Measurements from ENCODE around the gene TRIM24.
A peak's percentile ranks its signal among the peaks of the same experiment; 100 is the strongest.
"Not testable (repeated sequence)": the region's sequence is repeated elsewhere in the genome, so short reads cannot be mapped to it uniquely, and the experiment has no call there.

TRIM24 gene

DNA sequence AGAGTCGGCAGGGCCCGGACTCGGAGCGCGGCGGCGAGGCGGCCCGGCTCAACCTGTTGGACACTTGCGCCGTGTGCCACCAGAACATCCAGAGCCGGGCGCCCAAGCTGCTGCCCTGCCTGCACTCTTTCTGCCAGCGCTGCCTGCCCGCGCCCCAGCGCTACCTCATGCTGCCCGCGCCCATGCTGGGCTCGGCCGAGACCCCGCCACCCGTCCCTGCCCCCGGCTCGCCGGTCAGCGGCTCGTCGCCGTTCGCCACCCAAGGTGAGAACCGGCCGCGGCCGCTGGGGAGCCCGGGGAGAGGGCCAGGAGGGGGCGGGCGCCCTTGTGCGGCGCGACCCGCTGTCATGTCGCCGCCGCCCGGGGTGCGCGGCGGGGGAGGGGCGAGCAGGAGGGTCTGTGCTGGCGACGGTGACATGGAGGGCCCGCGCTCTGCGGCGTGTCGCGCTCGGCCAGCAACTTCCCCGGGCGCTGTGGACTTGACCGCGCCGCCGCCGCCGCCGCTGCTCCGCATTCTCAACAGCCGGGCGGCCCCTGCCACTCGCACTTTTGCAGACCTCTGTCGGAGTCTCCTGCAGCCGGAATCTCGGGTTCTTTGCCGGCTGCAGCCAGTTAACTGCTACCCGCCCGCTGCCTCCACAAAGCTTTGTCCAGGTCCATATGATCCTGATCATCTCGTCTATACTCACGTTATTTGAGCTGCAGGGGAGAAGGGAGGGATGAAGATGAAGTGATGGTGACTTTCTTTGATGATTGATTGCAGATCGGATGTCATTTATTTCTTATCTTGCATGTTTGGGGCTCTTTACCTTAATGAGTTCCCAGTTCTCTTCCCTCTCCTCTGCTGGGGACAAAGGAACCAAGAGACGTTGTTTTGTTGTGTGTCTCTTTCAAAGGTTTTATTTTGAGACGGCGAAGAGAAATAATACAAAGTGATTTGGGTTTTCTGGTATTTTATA is 869 bp downstream of the TRIM24 start:
- peak; percentile 74 for DNase-seq (ENCODE audit: low spot score)

GRCh38 chr7:138463291-138463618 is 3.2 kb downstream of the TRIM24 start:
- not testable (repeated sequence) for DNase-seq (ENCODE audit: low spot score)

DNA sequence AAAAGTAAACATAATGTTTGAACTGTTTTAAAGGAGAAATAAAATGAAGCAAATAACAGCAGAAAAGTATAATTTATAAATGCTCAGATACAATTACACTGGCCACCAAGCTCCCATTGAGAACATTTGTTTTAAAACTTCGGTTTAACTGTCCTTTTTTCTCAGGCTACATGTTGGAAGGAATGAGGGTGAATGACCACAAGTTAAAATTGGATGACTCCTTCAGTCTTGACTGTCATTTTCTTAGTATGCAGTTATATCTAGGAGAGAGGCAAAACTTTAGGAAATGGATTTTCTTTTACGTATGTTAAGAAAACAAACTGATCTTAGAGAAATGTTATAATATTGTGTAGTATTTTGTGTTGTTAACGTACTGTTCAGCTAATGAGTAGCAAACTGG is 5.0 kb downstream of the TRIM24 start:
- no peak for DNase-seq (ENCODE audit: low spot score)

- DNase-seq (ENCODE audit: low spot score): not testable (repeated sequence)
These were observed 6.2 kb downstream of the TRIM24 start for GRCh38 chr7:138466069-138466756.

DNA sequence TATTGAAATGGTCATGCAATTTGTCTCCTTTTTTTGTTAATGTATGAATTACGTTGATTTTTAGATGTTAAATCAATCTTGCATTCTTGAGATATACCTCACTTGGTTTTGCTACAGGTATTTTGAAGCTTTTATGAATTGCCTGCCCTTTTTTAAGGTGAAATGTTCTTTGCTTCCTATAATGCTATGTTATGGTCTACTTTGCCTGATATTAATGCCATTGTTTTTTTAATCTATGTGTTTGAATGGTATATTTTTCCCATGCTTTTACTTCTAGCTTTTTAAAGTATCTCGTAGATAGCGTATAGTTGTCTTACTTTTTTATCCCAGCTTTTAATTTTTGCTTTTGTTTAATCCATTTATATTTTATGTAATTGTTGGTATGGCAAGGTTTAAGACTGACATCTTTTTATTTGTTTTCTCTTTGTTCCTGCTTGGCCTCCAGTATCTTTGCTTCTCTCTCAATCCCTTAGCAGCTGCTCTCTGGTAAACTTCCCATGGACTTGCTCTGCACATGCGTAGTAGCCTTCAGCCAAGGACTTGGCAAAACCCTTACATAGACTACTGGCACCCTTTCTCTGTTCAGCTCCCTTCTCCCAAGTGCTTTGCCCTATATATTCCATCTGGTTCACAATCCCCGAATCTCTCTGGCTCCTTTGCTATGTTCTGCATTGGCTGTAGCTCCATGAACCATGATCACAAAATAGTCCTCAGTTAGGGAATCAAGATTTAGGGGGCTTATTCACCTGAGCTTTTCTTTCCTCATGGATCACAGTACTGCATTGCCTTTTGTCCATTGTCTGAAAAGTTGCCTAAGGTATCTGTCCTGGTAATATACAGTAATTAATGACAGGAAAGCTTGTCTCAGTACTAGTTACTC is 8.4 kb downstream of the TRIM24 start:
- no peak for DNase-seq (ENCODE audit: low spot score)

GRCh38 chr7:138470391-138471157 is 10.5 kb downstream of the TRIM24 start:
- DNase-seq (ENCODE audit: low spot score): no peak

DNA sequence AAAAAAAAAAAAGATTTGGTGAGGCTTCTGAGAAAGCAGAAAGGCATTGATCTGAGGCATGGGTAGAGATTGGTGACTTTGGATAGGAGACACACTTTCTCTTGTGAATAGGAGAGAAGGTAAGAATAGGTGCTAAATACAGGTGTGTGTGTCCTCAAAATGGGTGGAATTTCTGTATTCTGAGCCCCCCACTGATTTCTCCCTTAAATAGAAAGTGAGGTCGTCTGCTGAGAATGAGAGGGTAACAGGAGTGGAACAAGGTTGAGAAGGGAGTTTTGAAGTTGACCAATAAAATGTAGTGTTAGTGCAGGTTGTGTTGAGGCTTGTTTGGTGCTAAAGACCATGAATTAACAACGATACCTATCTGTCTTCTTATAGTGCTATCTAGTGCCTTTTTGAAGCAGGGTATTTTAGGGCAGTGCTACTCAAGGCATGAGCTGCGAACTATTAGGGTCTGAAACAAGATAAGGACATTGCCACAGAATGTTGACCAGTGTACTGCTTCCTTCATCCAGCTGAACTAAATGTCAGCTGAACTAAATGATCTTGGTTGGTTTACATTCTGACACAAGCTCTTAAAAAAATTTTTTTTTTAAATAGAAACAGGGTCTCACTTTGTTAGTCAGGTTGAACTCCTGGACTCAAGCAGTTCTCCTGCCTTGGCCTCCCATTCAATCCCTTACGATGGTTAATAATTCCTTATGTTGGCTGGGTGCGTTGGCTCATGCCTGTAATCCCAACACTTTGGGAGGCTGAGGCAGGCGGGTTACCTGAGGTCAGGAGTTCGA is 12.4 kb downstream of the TRIM24 start:
- no peak for DNase-seq (ENCODE audit: low spot score)

DNA sequence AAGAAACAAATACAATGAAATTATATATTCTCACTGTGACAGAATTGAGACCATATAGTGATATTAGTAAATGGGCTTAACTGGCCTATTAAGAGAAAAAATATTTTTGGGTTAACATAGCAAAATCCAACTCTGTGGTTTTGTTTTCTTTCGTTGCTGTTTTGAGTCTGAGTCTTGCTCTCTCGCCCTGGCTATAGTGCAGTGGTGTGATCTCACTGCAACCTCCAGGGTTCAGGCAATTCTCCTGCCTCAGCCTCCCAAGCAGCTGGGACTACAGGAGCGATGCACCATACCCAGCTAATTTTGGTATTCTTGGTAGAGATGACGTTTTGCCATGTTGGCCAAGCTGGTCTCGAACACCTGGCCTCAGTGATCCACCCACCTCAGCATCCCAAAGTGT is 15.3 kb downstream of the TRIM24 start:
- DNase-seq (ENCODE audit: low spot score): no peak

DNA sequence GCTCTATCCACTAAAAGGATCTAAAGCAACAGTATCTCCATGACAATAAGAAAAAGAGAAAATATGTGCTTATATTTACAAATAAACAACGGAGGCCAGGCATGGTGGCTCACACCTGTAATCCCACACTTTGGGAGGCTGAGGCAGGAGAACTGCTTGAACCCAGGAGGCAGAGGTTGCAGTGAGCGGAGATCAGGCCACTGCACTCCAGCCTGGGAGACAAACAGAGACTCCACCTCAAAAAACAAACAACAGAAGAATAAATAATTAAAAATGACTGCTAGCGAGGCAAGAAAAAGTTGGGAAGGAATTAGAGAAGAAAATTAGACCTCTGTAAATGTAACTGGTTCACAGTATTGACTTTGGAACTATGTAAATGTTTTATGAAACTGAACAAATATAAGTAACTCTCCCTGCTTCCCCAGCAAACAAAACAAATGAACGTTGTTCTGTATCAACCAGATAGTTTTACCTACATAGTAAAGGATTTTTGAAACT is 17.1 kb downstream of the TRIM24 start:
- DNase-seq (ENCODE audit: low spot score): no peak

GRCh38 chr7:138477581-138477980 is 17.5 kb downstream of the TRIM24 start:
- DNase-seq (ENCODE audit: low spot score): no peak

DNA sequence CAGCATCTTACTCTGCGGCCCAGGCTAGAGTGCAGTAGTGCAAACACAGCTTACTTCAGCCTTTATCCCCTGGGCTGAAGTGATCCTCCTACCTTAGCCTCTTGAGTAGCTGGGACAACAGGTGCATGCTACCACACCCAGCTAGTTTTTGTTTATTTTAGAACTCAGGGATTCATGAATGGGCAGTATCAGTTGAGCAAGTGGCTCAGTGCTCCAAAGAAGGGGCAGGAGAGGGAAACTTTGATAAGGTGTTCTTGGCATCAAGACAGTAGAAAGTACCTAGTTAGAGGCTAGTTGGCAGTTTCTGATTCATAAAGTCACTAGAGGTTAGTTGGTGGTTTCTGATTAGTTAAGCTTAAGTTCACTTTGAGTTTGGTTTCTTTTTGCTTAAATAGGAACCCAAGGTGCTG is 18.4 kb downstream of the TRIM24 start:
- no peak for DNase-seq (ENCODE audit: low spot score)

GRCh38 chr7:138480527-138480926 is 20.5 kb downstream of the TRIM24 start:
- no peak for DNase-seq (ENCODE audit: low spot score)

DNA sequence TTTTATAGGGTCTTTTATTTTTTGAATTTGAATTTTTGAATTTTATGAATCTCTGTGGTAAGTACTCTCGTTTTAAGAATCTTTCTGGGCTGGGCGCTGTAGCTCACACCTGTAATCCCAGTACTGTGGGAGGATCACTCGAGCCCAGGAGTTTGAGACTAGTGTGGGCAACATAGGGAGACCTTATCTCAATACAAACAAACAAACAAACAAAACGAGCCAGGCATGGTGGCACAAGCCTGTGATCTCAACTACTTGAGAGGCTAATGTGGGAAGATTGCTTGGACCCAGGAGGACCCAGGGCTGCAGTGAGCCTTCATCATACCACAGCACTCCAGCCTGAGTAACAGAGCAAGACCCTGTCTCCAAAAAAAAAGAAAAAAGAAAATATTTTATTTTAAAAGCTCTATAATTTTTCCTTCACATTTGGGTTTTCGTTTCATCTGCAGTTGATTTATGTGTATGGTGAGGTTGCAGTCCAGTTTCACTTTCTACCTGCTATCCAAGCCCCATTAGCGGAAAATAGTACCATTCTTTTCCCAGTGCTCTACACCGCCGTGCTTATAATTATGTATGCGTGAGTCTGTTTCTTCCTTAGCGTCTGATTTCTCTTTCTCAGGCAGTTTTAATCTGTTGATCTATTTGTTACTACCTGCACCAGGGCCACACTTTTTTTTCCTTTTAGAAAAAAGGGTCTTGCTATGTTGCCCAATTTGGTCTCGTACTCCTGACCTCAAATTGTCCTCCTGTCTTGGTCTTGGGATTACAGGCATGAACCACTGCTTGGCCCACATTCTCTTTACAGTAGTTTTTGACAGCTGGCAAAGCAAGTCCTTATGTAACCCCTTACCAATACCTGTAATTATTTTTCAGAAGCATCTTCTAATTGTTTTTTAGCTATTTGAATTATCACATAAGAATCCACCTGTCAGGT is 21.7 kb downstream of the TRIM24 start:
- no peak for DNase-seq (ENCODE audit: low spot score)

- DNase-seq (ENCODE audit: low spot score): no peak
These were observed 23.5 kb downstream of the TRIM24 start for GRCh38 chr7:138483531-138483930.

- DNase-seq (ENCODE audit: low spot score): not testable (repeated sequence)
These were observed 25.4 kb downstream of the TRIM24 start for GRCh38 chr7:138485508-138485907.

DNA sequence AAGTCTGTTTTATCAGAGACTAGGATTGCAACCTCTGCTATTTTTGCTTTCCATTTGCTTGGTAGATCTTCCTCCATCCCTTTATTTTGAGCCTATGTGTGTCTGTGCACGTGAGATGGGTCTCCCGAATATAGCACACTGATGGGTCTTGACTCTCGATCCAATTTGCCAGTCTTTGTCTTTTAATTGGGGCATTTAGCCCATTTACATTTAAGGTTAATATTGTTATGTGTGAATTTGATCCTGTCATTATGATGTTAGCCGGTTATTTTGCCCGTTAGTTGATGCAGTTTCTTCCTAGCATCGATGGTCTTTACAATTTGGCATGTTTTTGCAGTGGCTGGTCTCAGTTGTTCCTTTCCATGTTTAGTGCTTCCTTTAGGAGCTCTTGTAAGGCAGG is 29.1 kb downstream of the TRIM24 start:
- DNase-seq (ENCODE audit: low spot score): not testable (repeated sequence)

DNA sequence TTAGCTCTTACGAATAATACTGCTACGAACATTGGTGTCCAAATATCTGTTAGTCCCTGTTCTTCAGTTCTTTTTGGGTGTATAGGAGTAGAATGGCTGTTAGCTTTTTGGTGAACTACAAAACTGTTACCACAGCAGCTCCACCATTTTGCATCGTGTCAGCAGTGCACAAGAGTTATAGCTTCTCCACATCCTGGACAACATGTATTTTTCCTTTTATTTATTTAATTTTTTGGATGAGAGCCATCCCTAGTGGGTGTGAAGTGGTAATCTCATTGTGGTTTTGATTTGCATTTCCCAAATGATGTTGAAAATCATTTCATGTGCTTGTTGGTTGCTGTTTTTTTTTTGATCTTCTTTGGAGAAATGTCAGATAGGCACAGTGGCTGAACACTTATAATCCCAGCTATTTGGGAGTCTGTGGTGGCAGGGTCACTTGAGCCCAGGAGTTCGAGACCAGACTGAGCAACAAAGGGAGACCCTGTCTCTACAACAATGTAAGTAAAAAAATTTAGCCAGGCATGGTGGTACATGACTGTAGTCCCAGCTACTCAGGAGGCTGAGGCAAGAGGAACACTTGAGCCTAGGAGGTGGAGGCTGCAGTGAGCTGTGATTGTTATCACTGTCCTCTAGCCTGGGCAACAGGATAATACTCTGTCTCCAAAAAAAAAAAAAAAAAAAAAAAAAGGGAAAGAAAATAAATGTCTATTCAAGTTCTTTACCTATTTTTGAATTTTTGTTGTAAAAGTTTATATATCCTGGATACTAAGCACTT is 31.7 kb downstream of the TRIM24 start:
- no peak for DNase-seq (ENCODE audit: low spot score)

- no peak for DNase-seq (ENCODE audit: low spot score)
These were observed 32.4 kb downstream of the TRIM24 start for GRCh38 chr7:138492423-138492822.

DNA sequence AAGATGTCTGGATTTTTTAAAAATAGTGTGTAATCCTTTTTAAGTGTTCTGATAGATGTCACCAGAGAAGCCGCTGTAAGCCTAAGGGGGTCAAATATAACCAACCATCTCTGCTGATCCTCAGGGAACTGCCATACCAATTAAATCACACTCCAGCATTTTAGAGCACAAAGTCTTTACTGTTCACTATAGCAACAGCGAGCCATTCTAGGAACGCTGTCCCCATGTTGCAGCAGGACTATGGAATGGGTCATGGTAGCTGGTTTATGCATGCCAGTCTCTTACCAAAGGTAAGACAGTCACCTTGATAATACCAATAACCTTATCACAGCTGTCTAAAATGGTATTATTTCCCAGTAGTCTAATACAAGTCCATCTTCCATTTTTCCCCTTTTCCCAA is 33.5 kb downstream of the TRIM24 start:
- no peak for DNase-seq (ENCODE audit: low spot score)
